HG03354 (cell line): ENCODE measurements around the gene SRCIN1.
"Not testable (repeated sequence)": the region's sequence is repeated elsewhere in the genome, so short reads cannot be mapped to it uniquely, and the experiment has no call there.

Experiments used
- ATAC-seq: cut with Tn5 transposase; IDR thresholded peaks from one replicate; pipeline ENCODE4 v1.9.1; 2021; ENCODE audit warnings: mild to moderate bottlenecking; ENCODE audit not compliant: unreplicated experiment, poor library complexity, severe bottlenecking

The SRCIN1 gene

DNA sequence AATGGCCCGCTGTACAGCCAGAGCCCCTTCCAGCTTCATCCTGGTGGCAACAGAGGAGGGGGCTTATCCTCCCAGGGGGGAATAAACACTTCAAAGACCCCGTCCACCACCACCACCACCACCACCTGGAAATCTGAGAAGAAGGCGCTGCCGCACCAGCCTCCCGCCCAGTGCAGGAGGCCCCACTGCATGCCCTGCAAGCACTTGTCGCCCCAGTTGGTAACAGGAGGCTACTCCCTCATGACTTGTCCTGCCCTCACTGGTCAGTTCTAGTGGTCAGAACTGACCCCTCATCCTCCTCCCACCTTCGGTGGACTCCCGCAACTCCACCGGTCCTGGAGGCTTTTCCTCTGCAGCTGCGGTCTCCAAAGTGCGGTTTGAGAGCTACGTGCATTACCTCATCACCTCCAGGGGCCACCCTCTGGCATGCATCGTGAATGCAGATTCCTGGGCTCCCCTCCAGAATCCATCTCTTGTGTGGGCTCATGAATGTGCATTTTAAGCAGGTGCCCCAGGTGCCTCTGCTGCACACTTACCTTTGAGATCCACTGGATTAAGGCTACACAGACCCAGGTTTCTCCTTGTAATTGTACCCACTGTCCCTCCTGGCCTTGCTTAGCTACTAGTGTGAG, 71.8 kb downstream of the SRCIN1 start:
- ATAC-seq = no peak

DNA sequence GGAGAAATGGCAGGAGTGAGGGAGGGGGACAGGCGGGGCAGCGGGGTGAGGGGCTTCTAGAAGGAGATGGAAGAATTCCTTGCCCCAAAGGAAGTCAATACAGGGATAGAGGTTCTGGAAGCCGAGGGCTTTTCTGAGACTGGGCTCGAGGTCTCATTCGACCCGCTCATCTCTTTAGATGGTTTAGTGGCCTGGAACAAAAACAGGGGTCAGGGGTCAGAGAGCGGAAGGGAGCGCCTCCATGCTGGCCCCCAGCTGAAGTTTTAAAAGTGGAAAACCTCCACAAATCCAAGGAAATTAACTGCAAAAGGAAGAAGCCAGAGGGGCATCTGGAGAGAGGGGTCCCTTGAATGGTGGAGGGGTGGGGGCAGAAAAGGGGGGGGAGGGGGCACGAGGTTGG, 72.5 kb downstream of the SRCIN1 start:
- no peak for ATAC-seq

DNA sequence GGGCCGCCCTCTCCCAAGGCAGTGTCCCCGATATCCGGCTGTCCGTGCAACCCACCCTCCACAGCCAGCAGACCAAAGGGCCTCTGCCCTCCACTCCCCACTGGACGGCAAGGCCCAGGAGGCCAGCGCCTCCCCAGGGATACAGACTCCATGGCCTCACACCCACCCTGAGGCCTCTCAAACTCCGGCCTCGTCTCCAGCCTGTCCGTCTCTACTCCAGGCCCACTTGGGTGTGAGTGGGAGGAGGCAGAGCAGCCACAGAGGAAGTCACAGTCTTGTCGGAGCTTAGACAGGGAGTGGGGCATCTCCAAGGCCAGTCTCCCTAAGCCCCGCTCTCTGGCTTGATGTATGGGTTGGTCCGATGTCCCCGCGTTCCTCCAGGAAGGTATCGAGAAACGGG, 73.3 kb downstream of the SRCIN1 start:
- no peak for ATAC-seq

DNA sequence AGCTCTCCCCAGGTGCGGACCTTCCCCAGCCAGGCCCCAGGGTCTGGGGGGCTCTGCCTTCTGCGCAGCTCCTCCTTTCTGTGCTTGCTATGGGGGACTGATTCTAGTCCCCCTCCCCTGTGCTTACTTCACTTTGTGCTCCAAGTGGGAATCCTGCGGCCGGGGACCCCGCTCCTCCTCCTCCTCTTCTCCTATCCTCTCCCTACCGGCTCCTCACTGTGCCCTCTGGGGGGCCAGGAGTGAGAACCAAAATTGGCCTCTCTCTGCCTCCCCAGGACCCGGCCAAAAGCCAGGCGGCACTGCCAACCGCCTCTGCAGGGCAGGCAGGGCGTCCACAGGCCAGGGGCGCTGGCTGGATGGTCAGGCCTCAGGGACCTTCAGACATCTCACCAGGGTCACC, 74.0 kb downstream of the SRCIN1 start:
- ATAC-seq = not testable (repeated sequence)

DNA sequence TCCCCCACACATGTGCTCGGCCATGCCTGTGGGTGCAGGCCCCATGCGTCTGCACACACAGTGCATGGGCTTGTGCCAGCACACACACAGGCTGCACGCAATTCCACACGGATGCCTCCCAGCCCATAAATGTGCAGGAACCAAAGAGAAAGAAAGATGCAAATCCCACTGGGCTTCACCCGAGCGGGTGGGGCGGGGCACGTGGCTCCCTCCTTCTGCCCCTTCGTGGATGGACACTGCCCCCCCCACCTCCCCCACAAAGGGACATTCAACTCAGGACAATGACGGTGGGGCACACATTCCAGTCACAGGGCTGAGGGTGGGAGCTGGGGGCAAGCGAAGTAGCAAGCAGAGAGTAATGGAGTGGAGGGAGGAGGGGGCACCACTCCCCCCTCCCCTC, 74.9 kb downstream of the SRCIN1 start:
- ATAC-seq = not testable (repeated sequence)

DNA sequence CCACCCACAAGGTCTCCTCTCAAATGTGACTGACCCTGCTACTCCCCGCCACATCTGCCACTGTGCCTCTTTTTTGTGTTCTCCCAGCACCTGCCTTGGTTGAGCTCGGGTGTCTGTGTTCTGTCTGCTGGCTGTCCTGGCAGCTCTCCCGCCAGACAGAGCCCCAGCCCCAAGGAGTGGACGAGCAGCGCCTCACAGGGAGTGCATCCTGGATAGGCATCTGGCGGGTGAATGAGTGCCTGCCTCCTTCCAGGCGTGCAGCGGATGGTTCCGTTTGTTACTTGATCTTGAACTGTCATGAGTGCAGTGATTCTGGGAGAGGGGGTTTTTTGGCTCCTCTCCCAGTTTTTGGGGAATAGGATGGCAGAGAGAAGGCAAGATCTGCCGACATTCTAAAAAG, 77.6 kb downstream of the SRCIN1 start:
- not testable (repeated sequence) for ATAC-seq

DNA sequence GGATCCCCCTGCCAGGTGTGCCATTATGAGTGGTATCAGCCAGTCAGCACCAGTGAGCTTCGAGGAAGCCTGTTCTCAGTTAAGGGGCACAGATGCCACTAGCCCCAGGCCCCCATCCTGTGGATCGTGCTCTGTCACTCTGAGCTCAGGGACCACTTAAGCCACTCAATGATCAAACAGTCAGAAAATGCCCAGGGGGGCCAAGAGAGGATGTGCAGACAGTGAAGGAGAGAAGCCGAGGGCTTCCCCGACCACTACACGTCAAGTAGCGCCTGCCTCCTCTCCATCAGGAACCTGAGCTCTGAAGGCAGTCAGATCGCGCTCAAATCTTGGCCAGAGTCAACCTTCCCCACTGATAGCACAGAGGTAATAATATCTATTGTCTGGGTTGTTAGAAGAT, 79.2 kb downstream of the SRCIN1 start:
- not testable (repeated sequence) for ATAC-seq

DNA sequence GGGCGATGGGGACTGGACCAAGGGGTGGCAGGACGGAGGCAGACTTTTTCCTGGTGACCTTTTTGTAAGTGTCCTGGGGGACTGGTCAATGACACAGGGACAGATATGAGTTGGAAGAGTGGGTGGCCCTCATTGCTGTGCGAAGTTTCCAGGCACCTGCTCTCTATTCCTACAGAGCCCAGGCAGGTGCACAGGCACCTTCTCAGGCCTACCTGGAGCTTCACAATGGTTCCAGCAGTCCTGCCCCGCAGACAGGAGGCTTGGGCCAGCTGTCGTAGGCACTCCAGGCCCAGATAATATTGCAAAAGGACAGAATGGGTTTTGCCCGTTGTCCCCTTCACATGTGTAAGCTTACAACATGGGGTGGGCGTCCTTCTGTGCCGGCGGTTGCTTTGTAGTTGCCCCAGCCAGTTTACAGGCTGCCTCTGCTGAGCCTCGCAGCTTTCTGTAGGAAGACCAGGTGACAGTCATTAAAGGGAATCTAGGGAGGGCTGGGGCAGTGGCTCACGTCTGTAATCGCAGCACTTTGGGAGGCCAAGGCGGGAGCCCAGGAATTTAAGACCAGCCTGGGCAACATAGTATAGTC, 93.2 kb downstream of the SRCIN1 start:
- ATAC-seq = no peak

DNA sequence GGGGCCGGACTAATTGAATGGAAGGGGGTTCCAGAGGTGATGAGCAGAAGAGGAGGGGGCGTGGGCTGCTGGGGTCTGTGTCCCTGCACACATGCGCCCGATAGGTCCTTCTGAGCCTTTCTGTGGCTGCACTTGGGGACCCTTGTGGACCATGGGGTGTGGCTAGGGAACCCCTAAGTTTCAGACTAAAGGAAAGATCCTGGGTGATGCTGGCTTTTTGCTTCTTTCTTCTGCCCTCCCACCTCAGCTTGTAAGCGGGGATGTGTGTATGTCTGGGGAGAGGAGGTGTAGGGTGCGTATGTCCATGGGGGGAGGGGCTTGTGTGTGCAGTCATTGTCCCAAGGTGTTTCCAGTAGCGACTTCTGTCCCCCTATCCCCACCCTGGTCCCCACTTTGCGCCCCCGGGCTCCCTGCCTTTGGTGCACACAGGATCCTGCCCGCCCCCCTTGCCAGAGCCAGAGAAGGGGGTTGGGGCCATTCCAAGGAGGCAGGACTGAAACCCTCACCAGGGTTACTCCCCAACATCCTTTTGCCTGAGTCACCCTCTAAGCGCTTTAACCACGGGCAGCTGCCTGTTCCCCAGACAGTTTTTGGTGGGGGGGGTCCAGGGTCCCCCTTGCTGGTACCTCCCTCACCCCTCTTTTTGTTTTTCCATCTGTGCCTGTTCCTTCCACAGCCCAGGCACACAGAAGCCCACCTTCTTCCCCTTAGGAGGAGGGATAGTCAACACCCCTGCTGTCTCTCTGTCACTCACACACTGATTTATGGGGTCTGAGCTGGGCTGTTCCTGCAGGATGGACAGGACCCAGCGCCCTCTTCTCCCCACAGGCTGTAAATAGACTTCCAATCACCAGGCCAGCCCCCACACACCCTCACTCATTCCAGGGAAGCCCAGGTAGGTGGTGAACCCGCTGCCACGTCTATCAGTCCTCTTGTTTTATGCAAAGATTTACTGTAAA, 94.3 kb downstream of the SRCIN1 start:
- no peak for ATAC-seq

DNA sequence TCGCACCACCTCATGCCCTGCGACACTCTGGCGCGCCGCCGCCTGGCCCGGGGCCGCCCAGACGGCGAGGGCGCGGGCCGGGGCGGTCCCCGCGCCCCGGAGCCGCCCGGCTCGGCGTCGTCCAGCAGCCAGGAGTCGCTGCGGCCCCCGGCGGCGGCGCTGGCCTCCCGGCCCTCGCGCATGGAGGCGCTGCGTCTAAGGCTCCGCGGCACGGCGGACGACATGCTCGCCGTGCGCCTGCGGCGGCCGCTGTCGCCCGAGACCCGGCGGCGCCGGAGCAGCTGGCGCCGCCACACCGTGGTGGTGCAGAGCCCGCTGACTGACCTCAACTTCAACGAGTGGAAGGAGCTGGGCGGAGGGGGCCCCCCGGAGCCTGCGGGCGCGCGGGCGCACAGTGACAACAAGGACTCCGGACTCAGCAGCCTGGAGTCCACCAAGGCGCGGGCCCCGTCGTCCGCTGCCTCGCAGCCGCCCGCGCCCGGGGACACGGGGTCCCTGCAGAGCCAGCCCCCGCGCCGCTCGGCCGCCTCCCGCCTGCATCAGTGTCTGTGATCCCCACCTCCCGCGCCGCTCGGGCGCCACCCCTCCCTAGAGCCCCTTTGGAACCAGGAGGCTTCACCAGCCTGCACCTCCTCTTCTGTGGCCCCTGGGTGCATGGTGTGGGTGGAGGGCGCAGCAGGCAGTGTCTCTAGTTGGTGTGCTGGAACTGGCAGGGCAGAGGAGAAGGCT, 95.2 kb downstream of the SRCIN1 start:
- no peak for ATAC-seq

DNA sequence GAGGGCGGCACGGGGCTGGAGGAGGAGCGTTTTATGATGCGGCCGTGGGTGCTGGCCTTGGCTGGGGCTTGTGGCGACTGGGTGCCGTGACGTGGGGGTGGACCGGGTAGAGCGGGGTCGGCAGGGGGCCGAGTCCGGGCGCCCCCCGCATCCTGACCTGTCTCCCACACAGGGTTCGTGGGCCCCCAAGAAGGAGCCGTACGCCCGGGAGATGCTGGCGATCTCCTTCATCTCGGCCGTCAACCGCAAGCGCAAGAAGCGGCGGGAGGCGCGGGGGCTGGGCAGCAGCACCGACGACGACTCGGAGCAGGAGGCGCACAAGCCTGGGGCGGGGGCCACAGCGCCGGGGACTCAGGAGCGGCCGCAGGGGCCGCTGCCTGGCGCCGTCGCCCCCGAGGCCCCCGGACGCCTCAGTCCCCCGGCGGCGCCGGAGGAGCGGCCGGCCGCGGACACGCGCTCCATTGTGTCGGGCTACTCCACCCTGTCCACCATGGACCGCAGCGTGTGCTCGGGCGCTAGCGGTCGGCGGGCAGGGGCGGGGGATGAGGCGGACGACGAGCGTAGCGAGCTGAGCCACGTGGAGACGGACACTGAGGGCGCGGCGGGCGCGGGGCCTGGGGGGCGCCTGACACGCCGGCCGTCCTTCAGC, 95.9 kb downstream of the SRCIN1 start:
- ATAC-seq = no peak

DNA sequence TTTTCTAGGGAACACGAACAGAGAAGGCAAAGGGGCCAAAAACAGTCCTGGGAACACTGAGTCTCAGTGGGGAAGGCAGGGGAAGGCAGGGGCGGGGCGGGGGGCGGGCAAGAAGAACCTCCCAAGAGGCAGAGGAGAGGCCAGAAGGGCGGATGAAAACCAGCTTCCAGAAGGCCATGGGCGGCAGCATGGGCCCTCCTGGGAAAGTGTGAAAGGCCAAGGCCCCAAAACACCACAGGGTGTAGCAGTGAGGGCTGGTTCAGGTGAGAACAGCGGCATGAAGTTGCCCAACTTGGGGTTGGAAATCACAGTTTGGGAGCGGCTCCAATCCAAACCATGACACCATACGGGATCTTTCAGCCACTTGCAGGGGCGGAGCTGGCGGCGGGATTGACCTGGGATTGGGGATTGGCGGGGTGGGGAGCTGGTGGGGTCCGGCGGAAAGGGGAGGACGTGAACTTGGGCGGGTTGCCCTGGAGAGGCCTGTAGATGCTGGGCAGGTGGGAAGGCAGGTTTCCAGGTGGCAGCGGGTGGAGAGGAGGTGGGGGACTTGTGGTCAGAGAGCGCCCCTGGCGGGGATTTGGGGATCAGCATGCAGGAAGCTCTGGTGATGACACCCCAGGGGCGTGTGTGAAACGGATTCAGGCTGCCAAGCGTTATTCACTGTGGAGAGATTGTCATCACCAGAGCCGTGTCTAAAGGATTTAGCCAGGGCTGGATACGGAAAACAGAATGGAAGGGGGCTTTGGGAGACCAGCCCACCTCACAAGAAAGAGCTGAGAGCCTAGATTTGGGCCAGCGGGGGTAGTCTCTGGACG, 96.6 kb downstream of the SRCIN1 start:
- ATAC-seq = no peak

DNA sequence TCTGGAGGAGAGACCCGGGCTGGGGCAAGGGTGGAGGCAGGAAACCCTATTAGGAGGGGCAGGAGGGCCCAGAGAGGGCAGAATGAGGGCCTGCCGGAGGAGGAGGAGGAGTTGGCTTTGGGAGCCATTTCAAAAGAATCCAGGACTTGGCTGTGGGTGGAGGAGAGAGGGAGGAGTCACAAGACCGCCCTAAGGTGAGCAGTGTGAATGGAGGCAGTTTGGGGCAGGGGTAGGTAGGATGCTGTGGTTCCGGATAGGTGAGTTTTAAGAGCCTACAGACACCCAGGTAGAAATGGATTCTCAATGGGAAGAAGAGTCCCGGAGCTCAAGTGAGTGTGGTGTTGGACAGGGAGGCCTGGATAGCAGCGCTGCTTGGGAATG, 97.2 kb downstream of the SRCIN1 start:
- ATAC-seq = no peak

DNA sequence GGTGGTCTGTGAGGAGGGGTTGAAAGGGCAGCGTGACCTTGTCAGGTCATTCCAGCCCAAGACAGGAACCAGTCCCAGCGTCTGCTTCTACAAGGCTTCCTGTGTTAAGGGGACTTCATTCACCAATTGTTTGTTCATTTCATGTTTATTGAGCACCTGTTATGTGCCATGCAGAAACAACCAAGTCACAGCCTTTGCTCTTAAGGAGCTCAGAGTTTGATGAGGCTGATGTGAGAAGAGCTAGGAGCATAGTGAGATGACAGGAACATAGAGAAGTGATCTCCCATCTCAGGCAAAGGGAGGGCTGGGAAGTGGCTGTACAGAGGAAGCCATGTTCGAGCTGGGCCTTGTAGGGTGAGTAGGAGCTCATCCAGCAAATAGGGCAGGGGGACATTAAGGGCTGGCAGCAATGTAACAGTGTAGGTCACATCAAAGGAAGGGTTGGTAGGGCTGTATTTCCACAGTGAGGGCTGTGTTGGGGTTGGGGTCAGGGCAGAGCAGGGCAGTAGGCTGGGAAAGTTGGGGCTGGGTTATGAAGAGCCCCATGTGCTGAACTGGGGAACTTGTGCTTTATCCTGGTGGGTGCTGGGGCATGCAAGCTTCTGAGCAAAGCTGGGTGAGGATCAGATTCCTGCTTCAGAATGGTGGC, 97.7 kb downstream of the SRCIN1 start:
- no peak for ATAC-seq

DNA sequence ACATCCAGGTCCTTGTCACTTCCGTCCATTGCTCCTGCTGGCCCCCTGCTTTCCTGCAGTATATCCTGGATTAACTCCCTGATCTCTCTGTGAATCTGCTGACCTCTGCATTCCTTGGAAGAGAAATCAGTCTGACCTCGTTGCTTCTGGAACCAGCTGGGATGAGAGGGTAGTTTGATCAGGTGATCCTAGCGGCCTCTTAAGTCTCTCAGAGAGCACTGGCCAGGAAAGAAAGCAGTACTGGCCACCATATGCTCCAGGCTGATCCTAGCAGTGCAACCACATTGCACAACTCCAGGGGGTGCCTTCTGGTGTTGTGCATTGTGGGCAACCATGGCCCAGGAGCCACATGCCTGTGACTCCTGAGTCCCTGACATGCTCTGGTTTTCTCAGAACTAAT, 98.3 kb downstream of the SRCIN1 start:
- no peak for ATAC-seq

DNA sequence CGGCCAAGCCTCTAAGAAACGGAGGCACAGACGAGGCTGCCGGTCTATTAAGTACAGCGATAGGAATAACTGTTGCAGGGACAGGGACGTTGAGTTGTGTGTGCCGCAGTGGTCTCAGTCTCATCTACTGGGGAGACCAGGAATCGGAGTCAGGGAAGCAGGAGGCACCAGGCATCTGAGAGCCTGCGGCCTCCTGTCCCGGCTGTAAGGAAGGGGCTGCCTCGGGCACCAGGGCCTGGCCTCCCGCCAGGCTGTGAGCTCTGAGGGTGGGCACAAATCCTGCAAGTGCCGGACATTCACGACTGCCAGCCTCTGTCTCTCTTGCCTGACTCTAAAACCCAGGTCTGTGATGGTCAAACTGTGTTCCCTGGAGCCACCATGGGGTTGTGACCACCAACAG, 101.5 kb downstream of the SRCIN1 start:
- no peak for ATAC-seq

DNA sequence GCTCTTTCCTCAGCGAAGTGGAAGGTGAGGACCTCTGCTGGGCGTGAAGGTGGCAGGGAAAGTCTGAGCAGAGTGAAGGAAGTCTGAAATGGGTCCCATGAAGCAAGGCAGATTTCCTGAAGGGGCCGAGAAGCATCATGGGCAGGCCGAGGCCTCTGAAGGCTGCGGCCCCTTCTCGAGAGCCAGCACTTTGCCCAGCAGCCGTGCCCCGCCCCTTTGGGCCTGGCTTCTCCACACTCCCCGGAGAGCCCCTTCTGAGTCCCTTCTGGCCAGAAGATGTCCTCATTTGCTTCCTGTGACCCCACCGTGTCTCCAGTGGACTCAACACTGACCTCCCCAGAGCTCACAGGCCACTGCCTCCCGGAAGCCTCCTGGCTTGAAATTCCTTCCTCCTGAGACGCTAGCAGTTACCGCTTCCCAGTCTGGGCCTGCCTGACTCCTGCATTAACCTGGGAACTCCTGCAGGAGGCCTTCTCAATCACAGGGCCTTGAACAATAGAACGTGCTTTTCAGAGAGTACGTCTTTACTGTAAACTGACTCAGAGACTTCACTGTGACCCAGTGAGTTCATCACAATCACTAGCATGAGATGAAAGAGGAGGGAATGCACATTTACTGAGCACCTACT, 102.4 kb downstream of the SRCIN1 start:
- not testable (repeated sequence) for ATAC-seq

DNA sequence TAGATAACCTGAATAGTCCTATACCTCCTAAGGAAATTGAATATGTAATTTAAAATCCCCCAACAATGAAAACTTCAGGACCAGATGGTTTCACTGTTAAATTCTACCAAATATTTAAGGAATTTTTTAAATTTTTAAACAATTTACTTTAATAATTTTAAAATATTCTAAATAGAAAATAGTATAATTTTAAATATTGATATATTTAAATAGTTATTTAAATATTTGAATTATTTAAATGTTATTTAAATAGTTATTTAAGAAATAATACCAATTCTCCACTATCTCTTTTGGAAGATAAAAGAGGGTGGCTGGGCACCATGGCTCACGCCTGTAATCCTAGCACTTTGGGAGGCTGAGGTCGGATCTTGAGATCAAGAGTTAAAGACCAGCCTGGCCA, 104.0 kb downstream of the SRCIN1 start:
- not testable (repeated sequence) for ATAC-seq
